K562 treated with DMSO at 1 percent for 4 hours (cell line): Measurements from ENCODE around the gene CDYL. TPM values are rescaled to one million over a fixed set of nuclear protein-coding genes. Genes with fewer than 3 reads are reported as not detected.

ENCODE experiments used
- total RNA-seq: library from RNA; unstranded; fragments of 300-600 nt; gene quantifications from 2 replicates; pipeline ENCODE4 v1.2.3, GENCODE V29; 2022; ENCODE audit not compliant: insufficient read depth

Gene CDYL
- 31.3 and 33.9 TPM in 2 replicates for total RNA-seq

GRCh38 chr6:4776131-4776492 lies at the start of gene CDYL:
Gene CDYL, plus strand, starts transcription at chr6:4776404. Its CDS starts 380 bp downstream, at chr6:4776784.

GRCh38 chr6:5003604-5004372 lies 227.6 kb downstream of the CDYL start, which contains the start of gene RPP40:
Gene RPP40, minus strand, starts transcription at chr6:5004037. Its CDS starts 35 bp downstream, at chr6:5004002.

Other genes with a start within 250 kb of the CDYL start
- 1.4 and 6.7 TPM in 2 replicates for gene RPP40, start 227.6 kb downstream of the CDYL start, total RNA-seq